H1 (cell line): ENCODE results near the gene MYOM1. TPM values are rescaled to one million over a fixed set of nuclear protein-coding genes. Genes with fewer than 3 reads are reported as not detected.

Experiments
- CTCF ChIA-PET: fragments of 300-600 bp; sonication (Branson Sonifier 250); formaldehyde crosslinking; loops from one replicate; lab custom pipeline; 2021; ENCODE audit not compliant: partially characterized antibody; lab: Charles Lee
- POLR2A ChIA-PET: fragments of 300-600 bp; sonication (Branson Sonifier 250); formaldehyde crosslinking; loops from one replicate; lab custom pipeline; 2021; ENCODE audit warnings: inconsistent platforms; ENCODE audit not compliant: partially characterized antibody; lab: Charles Lee
- DNase-seq, 2 experiments: peaks; one replicate each; pipeline versions ENCODE4 v3.0.0 to v3.0.0-alpha.2; 2010 to 2022; ENCODE audit warnings: low spot score in 2 of 2, low read depth in 1 of 2, mixed read lengths in 1 of 2
- FAIRE-seq: peaks from 2 replicates; lab custom pipeline; 2011; peaks lifted over from hg19 to GRCh38; lab: Jason Lieb, UNC
- H2AFZ ChIP-seq: 2 replicates; pipeline ENCODE4 v1.8.1; 2012; ENCODE audit warnings: low read length, inconsistent platforms
- H2AK5ac ChIP-seq: 2 replicates; pipeline ENCODE4 v1.6.1; 2013; ENCODE audit warnings: low read depth, low read length
- H2BK120ac ChIP-seq: replicated peaks from 2 replicates; pipeline ENCODE3; 2013; ENCODE audit warnings: low read depth, low read length, inconsistent platforms
- H2BK12ac ChIP-seq: 2 replicates; pipeline ENCODE4 v1.6.1; 2013; ENCODE audit warnings: low read depth, low read length
- H2BK15ac ChIP-seq: 2 replicates; pipeline ENCODE4 v1.6.1; 2013; ENCODE audit warnings: low read length
- H2BK20ac ChIP-seq: 2 replicates; pipeline ENCODE4 v1.6.1; 2013; ENCODE audit warnings: low read length
- H2BK5ac ChIP-seq: 2 replicates; pipeline ENCODE4 v1.6.1; 2013; ENCODE audit warnings: low read depth, low read length
- H3K14ac ChIP-seq: 2 replicates; pipeline ENCODE4 v1.6.1; 2013; ENCODE audit warnings: inconsistent platforms; ENCODE audit not compliant: insufficient read length
- H3K18ac ChIP-seq: 2 replicates; pipeline ENCODE4 v1.6.1; 2013; ENCODE audit warnings: low read length; ENCODE audit errors: extremely low read depth
- H3K23ac ChIP-seq: 2 replicates; pipeline ENCODE4 v1.6.1; 2013; ENCODE audit warnings: inconsistent platforms; ENCODE audit not compliant: insufficient read length
- H3K23me2 ChIP-seq: 2 replicates; pipeline ENCODE4 v1.6.1; 2013; ENCODE audit warnings: low read depth, low read length
- H3K27ac ChIP-seq: 2 replicates; pipeline ENCODE4 v1.6.1; 2011; ENCODE audit warnings: low read depth, low read length, inconsistent platforms
- H3K27me3 ChIP-seq, 4 experiments: replicated peaks in 1 of 4; 1 replicate in 1 of 4; 2 replicates in 3 of 4; pipeline versions ENCODE4 v1.6.1 to v1.8.1; 2011 to 2013; ENCODE audit warnings: low read length in 3 of 4, mild to moderate bottlenecking in 3 of 4, inconsistent platforms in 2 of 4, mixed read lengths in 2 of 4, moderate library complexity in 1 of 4; ENCODE audit not compliant: control insufficient read depth in 3 of 4, insufficient read depth in 3 of 4; ENCODE audit errors: extremely low read depth in 1 of 4
- H3K36me3 ChIP-seq, 4 experiments: 2 replicates each; pipeline versions ENCODE4 v1.6.1 to v1.8.1; 2011 to 2013; ENCODE audit warnings: mild to moderate bottlenecking in 4 of 4, low read length in 3 of 4, moderate library complexity in 2 of 4, control low read depth in 1 of 4, inconsistent platforms in 1 of 4; ENCODE audit not compliant: insufficient read depth in 4 of 4, control insufficient read depth in 2 of 4
- H3K4ac ChIP-seq: replicated peaks from 2 replicates; pipeline ENCODE3; 2013; ENCODE audit warnings: low read length, low read depth, mixed read lengths, inconsistent platforms; ENCODE audit not compliant: insufficient read length
- H3K4me1 ChIP-seq, 4 experiments: replicated peaks in 1 of 4; 1 replicate in 1 of 4; 2 replicates in 3 of 4; pipeline versions ENCODE4 v1.6.1 to v1.8.1; 2011 to 2013; ENCODE audit warnings: low read length in 3 of 4, inconsistent platforms in 2 of 4, mixed read lengths in 1 of 4; ENCODE audit not compliant: insufficient read depth in 4 of 4, control insufficient read depth in 3 of 4
- H3K4me2 ChIP-seq, 2 experiments: 2 replicates each; pipeline versions ENCODE4 v1.6.1 to v1.8.1; 2011 to 2013; ENCODE audit warnings: low read depth in 2 of 2, low read length in 2 of 2, control low read depth in 1 of 2, inconsistent platforms in 1 of 2, mild to moderate bottlenecking in 1 of 2; ENCODE audit not compliant: insufficient read depth in 1 of 2
- H3K4me3 ChIP-seq, 4 experiments: fragments of 200-600, 300-600 bp in 1 of 4; sonication (generic), shearing (Covaris generic), sonication (Bioruptor Twin) in 1 of 4; 2 replicates each; pipeline versions ENCODE4 v1.5.1 to v1.8.1; 2011 to 2016; ENCODE audit warnings: low read length in 4 of 4, low read depth in 3 of 4, control low read depth in 2 of 4, inconsistent platforms in 2 of 4, mild to moderate bottlenecking in 2 of 4, mixed read lengths in 1 of 4, moderate library complexity in 1 of 4; ENCODE audit not compliant: insufficient read depth in 2 of 4; ENCODE audit errors: extremely low read depth in 1 of 4
- H3K56ac ChIP-seq: replicated peaks from 2 replicates; pipeline ENCODE3; 2013; ENCODE audit warnings: low read depth, mild to moderate bottlenecking, mixed read lengths, low read length, inconsistent platforms; ENCODE audit not compliant: insufficient read length
- H3K79me1 ChIP-seq: 2 replicates; pipeline ENCODE4 v1.6.1; 2013; ENCODE audit warnings: low read depth, low read length, control low read depth
- H3K79me2 ChIP-seq, 2 experiments: 2 replicates each; pipeline versions ENCODE4 v1.6.1 to v1.8.1; 2012 to 2013; ENCODE audit warnings: low read length in 2 of 2, mild to moderate bottlenecking in 2 of 2, inconsistent platforms in 1 of 2; ENCODE audit not compliant: insufficient read depth in 2 of 2, control insufficient read depth in 1 of 2
- H3K9ac ChIP-seq, 4 experiments: replicated peaks in 1 of 4; 1 replicate in 1 of 4; 2 replicates in 3 of 4; pipeline versions ENCODE4 v1.6.1 to v1.8.1; 2011 to 2013; ENCODE audit warnings: low read depth in 3 of 4, low read length in 3 of 4, control low read depth in 2 of 4, mild to moderate bottlenecking in 2 of 4, moderate library complexity in 2 of 4, inconsistent platforms in 1 of 4; ENCODE audit errors: extremely low read depth in 1 of 4
- H3K9me3 ChIP-seq, 2 experiments: 2 replicates each; pipeline versions ENCODE4 v1.6.1 to v1.8.1; 2012 to 2013; ENCODE audit warnings: mild to moderate bottlenecking in 2 of 2, moderate library complexity in 2 of 2, control low read depth in 1 of 2, inconsistent platforms in 1 of 2, low read depth in 1 of 2, low read length in 1 of 2, mixed read lengths in 1 of 2; ENCODE audit not compliant: insufficient read depth in 2 of 2
- H4K20me1 ChIP-seq, 2 experiments: replicated peaks in 1 of 2; 2 replicates each; pipeline versions ENCODE3 to v1.8.1; 2011 to 2013; ENCODE audit warnings: inconsistent platforms in 2 of 2, low read length in 2 of 2, mild to moderate bottlenecking in 1 of 2; ENCODE audit not compliant: insufficient read depth in 2 of 2, control insufficient read depth in 1 of 2
- H4K5ac ChIP-seq: 2 replicates; pipeline ENCODE4 v1.6.1; 2013; ENCODE audit warnings: low read length, low read depth, mixed read lengths, inconsistent platforms; ENCODE audit not compliant: insufficient read length
- H4K8ac ChIP-seq: 2 replicates; pipeline ENCODE4 v1.8.0; 2013; ENCODE audit warnings: mild to moderate bottlenecking, moderate library complexity, low read length, inconsistent platforms; ENCODE audit not compliant: insufficient read depth; ENCODE audit errors: extremely low read depth
- H4K91ac ChIP-seq: replicated peaks from 2 replicates; pipeline ENCODE3; 2013; ENCODE audit warnings: low read length, mixed read lengths, inconsistent platforms; ENCODE audit not compliant: insufficient read length
- JUND ChIP-seq: IDR thresholded peaks from 2 replicates; pipeline ENCODE4 v1.6.1; 2011; ENCODE audit warnings: mild to moderate bottlenecking, improper control_type of control experiment, low read length
- RNF2 ChIP-seq: fragments of 200-900, 300-1000 bp; sonication (generic); IDR thresholded peaks from 2 replicates; pipeline ENCODE4 v1.7.1; 2016; ENCODE audit warnings: borderline replicate concordance, low read depth, mild to moderate bottlenecking, antibody characterized with exemption, low read length; ENCODE audit not compliant: poor library complexity, severe bottlenecking; ENCODE audit errors: missing control alignments
- WGBS, 2 experiments: shearing (Covaris generic) in 1 of 2; methylation state at CpG; one replicate each; pipeline versions ENCODE4 v1.1.6 to v1.1.7; 2013 to 2015; ENCODE audit warnings: low lambda C conversion rate in 2 of 2, mixed read lengths in 2 of 2, inconsistent platforms in 1 of 2, low coverage in 1 of 2, missing lambda C conversion rate in 1 of 2; ENCODE audit not compliant: insufficient replicate concordance in 2 of 2, insufficient coverage in 1 of 2, insufficient read length in 1 of 2; ENCODE audit errors: extremely low coverage in 1 of 2, missing lambda C conversion rate in 1 of 2; 5-methylcytosine and 5-hydroxymethylcytosine counted together
- polyA plus RNA-seq, 7 experiments: library from polyadenylated mRNA; depleted of rRNA in 3 of 7; stranded (reverse) in 5 of 7; unstranded in 2 of 7; fragments of >200 nt in 5 of 7; fragments of 200-250 nt in 2 of 7; gene quantifications; 1 replicate in 5 of 7; 2 replicates in 1 of 7; 4 replicates in 1 of 7; pipeline versions ENCODE4 v1.2.1 to v1.2.3, GENCODE V29; 2011 to 2013; ENCODE audit warnings: missing spikeins in 2 of 7, mixed read lengths in 2 of 7
- total RNA-seq: library from RNA; stranded (reverse); fragmentation: NEBNext Ultra II Directional; extraction: Animal tissue kit (Norgen Biotek cat#: 25700); gene quantifications from 2 replicates; pipeline ENCODE4 v1.2.1, GENCODE V29; 2021
- TF ChIP-seq, protein P1 (sequence below): IDR thresholded peaks from 2 replicates; pipeline ENCODE4 v1.6.1; 2012; ENCODE audit warnings: inconsistent platforms

The MYOM1 gene
- total and polyA plus RNA-seq, 2 of the 8 experiments (the other 6 are each of a cell fraction or from before 2014, with no cell fraction given), result 0.06 to 0.32 TPM

DNA sequence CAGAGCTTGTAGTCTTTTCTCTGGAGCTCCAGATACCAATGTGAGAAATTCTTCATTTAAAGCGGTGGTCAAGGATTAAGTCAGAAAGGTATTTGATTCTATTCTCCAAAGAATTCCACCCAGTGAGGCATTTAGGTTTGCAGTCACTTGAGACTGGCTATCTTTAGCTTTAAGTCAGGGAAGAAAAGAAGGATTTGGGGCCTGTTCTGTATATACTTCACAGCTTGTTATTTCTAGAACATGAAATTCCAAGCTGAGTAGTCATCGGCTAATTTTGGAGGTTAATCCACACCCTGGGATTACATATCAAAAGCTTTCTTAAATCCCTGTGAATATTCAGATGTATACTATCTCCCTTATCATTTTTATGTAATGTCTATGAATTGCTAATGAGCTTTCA lies 39.4 kb downstream of the MYOM1 start:
- Histone ChIP-seq H2BK15ac (no peak overlapping the region), H4K20me1 (no peaks in the 10 kb centered on the region), H4K91ac (no peak overlapping the region), H2BK20ac (no peak overlapping the region), H3K23ac (no peak overlapping the region), H3K14ac (no peak overlapping the region), H3K27ac (no peak overlapping the region), H3K23me2 (no peaks in the 10 kb centered on the region), H3K4me2 (no peak overlapping the region), H2AFZ (no peak overlapping the region), H3K27me3 (no peaks in the 10 kb centered on the region), H2BK120ac (no peak overlapping the region), H2AK5ac (no peak overlapping the region), H3K4me1 (no peaks in the 10 kb centered on the region; a peak in 1 of 7 replicates), H4K8ac (no peak overlapping the region), H3K9me3 (no peaks in the 10 kb centered on the region), H3K9ac (no peak overlapping the region), H2BK5ac (no peak overlapping the region), H2BK12ac (no peak overlapping the region), H3K36me3 (no peaks in the 10 kb centered on the region), H3K56ac (no peak overlapping the region), H3K4me3 (no peak overlapping the region), H3K79me2 (no peaks in the 10 kb centered on the region), H4K5ac (no peak overlapping the region), H3K18ac (no peak overlapping the region), H3K79me1 (no peaks in the 10 kb centered on the region), H3K4ac (no peak overlapping the region)
- DNase-seq, result no peak
- ChIA-PET POLR2A (interaction anchor here (1.1 kb wide), 1 partner anchor 21 kb away, joined by 3 read pairs; no protein-coding TSS in a partner anchor), CTCF (interaction anchor here (0.6 to 1.2 kb wide), 4 partner anchors 10 to 41 kb away, joined by 3 to 6 read pairs (median 3); no protein-coding TSS in a partner anchor)
- TF ChIP-seq, protein P1, sequence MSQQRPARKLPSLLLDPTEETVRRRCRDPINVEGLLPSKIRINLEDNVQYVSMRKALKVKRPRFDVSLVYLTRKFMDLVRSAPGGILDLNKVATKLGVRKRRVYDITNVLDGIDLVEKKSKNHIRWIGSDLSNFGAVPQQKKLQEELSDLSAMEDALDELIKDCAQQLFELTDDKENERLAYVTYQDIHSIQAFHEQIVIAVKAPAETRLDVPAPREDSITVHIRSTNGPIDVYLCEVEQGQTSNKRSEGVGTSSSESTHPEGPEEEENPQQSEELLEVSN, result no peak
- TF ChIP-seq RNF2 (no peak), JUND (peak; percentile 49; the same call in 1 of the 2 replicates)
- FAIRE-seq, result no peak
- 87% methylated on average over 2 of the region's 2 CpGs; no CpG with 5 or more reads in 1 of the 2 experiments for WGBS, 2 experiments
